Endothelial cell (in vitro differentiated cells): Measurements from ENCODE around the gene EPHA7. TPM values are rescaled to one million over a fixed set of nuclear protein-coding genes. Genes with fewer than 3 reads are reported as not detected.

Experiments used
- DNase-seq: peaks from one replicate; pipeline ENCODE4 v3.0.0; 2021; ENCODE audit warnings: low spot score
- H3K27ac Mint-ChIP-seq: one replicate; pipeline ENCODE4 v1.8.0; 2021; ENCODE audit warnings: mixed read lengths, inconsistent platforms; ENCODE audit not compliant: unreplicated experiment
- H3K27me3 Mint-ChIP-seq: one replicate; pipeline ENCODE4 v1.8.0; 2021; ENCODE audit warnings: mild to moderate bottlenecking, moderate library complexity, mixed read lengths, inconsistent platforms; ENCODE audit not compliant: unreplicated experiment
- H3K36me3 Mint-ChIP-seq: one replicate; pipeline ENCODE4 v1.8.0; 2021; ENCODE audit warnings: mild to moderate bottlenecking, low read depth, mixed read lengths, inconsistent platforms; ENCODE audit not compliant: unreplicated experiment
- H3K4me1 Mint-ChIP-seq: one replicate; pipeline ENCODE4 v1.8.0; 2021; ENCODE audit warnings: mild to moderate bottlenecking, mixed read lengths, inconsistent platforms; ENCODE audit not compliant: unreplicated experiment
- H3K4me3 Mint-ChIP-seq: one replicate; pipeline ENCODE4 v1.8.0; 2021; ENCODE audit warnings: mild to moderate bottlenecking, mixed read lengths, inconsistent platforms; ENCODE audit not compliant: unreplicated experiment
- H3K9me3 Mint-ChIP-seq: one replicate; pipeline ENCODE4 v1.8.0; 2021; ENCODE audit warnings: mixed read lengths, inconsistent platforms; ENCODE audit not compliant: unreplicated experiment
- CTCF ChIP-seq: fragments of 200-600 bp; sonication (generic); IDR thresholded peaks from one replicate; pipeline ENCODE4 v1.5.0; 2021; ENCODE audit warnings: antibody characterized with exemption; ENCODE audit not compliant: unreplicated experiment
- total RNA-seq: library from RNA; stranded (reverse); fragmentation: NEBNext Ultra II Directional; extraction: Animal tissue kit (Norgen Biotek cat#: 25700); gene quantifications from one replicate; pipeline ENCODE4 v1.2.1, GENCODE V29; 2021; ENCODE audit not compliant: unreplicated experiment

The EPHA7 gene
- total RNA-seq, 1 donor from 2014 or later = 12.1 TPM

GRCh38 chr6:93272896-93273295 is 146.5 kb downstream of the EPHA7 start:
- no peaks in the 10 kb centered on the region for H3K4me1 Mint-ChIP-seq
- no peak overlapping the region for H3K4me3 Mint-ChIP-seq
- H3K27ac Mint-ChIP-seq = no peak overlapping the region
- H3K27me3 Mint-ChIP-seq = no peaks in the 10 kb centered on the region
- TF ChIP-seq CTCF = no peak
- H3K36me3 Mint-ChIP-seq = no peaks in the 10 kb centered on the region
- no peak for DNase-seq
- H3K9me3 Mint-ChIP-seq = no peaks in the 10 kb centered on the region

- Mint-ChIP-seq H3K4me3 (no peak overlapping the region), H3K27me3 (no peaks in the 10 kb centered on the region), H3K27ac (no peak overlapping the region), H3K9me3 (no peaks in the 10 kb centered on the region), H3K4me1 (no peaks in the 10 kb centered on the region), H3K36me3 (no peaks in the 10 kb centered on the region)
- no peak for DNase-seq
- TF ChIP-seq CTCF = no peak
Observed at GRCh38 chr6:93272211-93272610, 147.1 kb downstream of the EPHA7 start.

GRCh38 chr6:93266116-93266817 is 153.1 kb downstream of the EPHA7 start:
- TF ChIP-seq CTCF = no peak
- Mint-ChIP-seq H3K9me3 (no peaks in the 10 kb centered on the region), H3K27ac (no peak overlapping the region), H3K27me3 (no peaks in the 10 kb centered on the region), H3K36me3 (no peaks in the 10 kb centered on the region), H3K4me3 (no peak overlapping the region), H3K4me1 (no peaks in the 10 kb centered on the region)
- no peak for DNase-seq

GRCh38 chr6:93260881-93261280 is 158.5 kb downstream of the EPHA7 start:
- Mint-ChIP-seq H3K4me1 (no peaks in the 10 kb centered on the region), H3K27ac (no peak overlapping the region), H3K4me3 (no peak overlapping the region), H3K27me3 (no peaks in the 10 kb centered on the region), H3K36me3 (no peaks in the 10 kb centered on the region), H3K9me3 (no peaks in the 10 kb centered on the region)
- TF ChIP-seq CTCF = no peak
- DNase-seq = no peak

GRCh38 chr6:93259332-93259731 is 160.0 kb downstream of the EPHA7 start:
- no peaks in the 10 kb centered on the region for H3K4me1 Mint-ChIP-seq
- no peak overlapping the region for H3K27ac Mint-ChIP-seq
- H3K36me3 Mint-ChIP-seq = no peaks in the 10 kb centered on the region
- no peaks in the 10 kb centered on the region for H3K9me3 Mint-ChIP-seq
- TF ChIP-seq CTCF = no peak
- H3K27me3 Mint-ChIP-seq = no peaks in the 10 kb centered on the region
- no peak overlapping the region for H3K4me3 Mint-ChIP-seq
- no peak for DNase-seq
